ENCODE measurements around the gene INHBE. TPM values are rescaled to one million over a fixed set of nuclear protein-coding genes. Genes with fewer than 3 reads are reported as not detected.

The INHBE gene
- polyA plus RNA-seq, 3 donors, result not detected

Small RNAs within 50 kb of the gene (small RNA-seq; reads per million reads assigned to genes)
- gene RNU6-879P (ENCODE audit: insufficient read length, low read depth), result not detected

Other genes starting within 250 kb of the INHBE start
- gene NXPH4, start 238.5 kb upstream of the INHBE start, polyA plus RNA-seq, result not detected
- 10 to 100 TPM; 36.8 to 52.0 (median 39.8) TPM for gene SHMT2, start 225.6 kb upstream of the INHBE start, polyA plus RNA-seq
- gene STAC3, start 204.1 kb upstream of the INHBE start, polyA plus RNA-seq, result 10 to 100 TPM in 1 of 3 donors, 1 to 10 TPM in 2; 7.0 to 32.1 (median 9.1) TPM
- 10 to 100 TPM in 1 of 3 donors, 1 to 10 TPM in 2; 4.2 to 69.4 (median 7.3) TPM for gene R3HDM2, start 24.3 kb upstream of the INHBE start, polyA plus RNA-seq
- not detected for gene INHBC, start 20.5 kb upstream of the INHBE start, polyA plus RNA-seq
- under 1 TPM in 1 of 3 donors, not detected in 2; 0.05 TPM for gene GLI1, start 4.5 kb downstream of the INHBE start, polyA plus RNA-seq
- 100 to 1,000 TPM; 211 to 581 (median 213) TPM for gene ARHGAP9, start 24.6 kb downstream of the INHBE start, polyA plus RNA-seq
- gene MARS1, start 32.8 kb downstream of the INHBE start, polyA plus RNA-seq, result 100 to 1,000 TPM in 1 of 3 donors, 10 to 100 TPM in 2; 63.5 to 164 (median 79.8) TPM
- 100 to 1,000 TPM in 1 of 3 donors, 1 to 10 TPM in 2; 9.3 to 163 (median 9.4) TPM for gene DDIT3, start 65.2 kb downstream of the INHBE start, polyA plus RNA-seq
- 10 to 100 TPM in 1 of 3 donors, 1 to 10 TPM in 2; 2.4 to 47.7 (median 2.6) TPM for gene MBD6, start 67.5 kb downstream of the INHBE start, polyA plus RNA-seq
- 10 to 100 TPM; 72.8 to 94.5 (median 82.2) TPM for gene DCTN2, start 91.9 kb downstream of the INHBE start, polyA plus RNA-seq
- under 1 TPM in 1 of 3 donors, not detected in 2; 0.01 TPM for gene KIF5A, start 94.7 kb downstream of the INHBE start, polyA plus RNA-seq
- gene PIP4K2C, start 135.9 kb downstream of the INHBE start, polyA plus RNA-seq, result 10 to 100 TPM; 12.3 to 18.6 (median 16.9) TPM
- 1 to 10 TPM in 1 of 3 donors, under 1 TPM in 1, not detected in 1; 0.08 to 1.3 TPM for gene DTX3, start 149.5 kb downstream of the INHBE start, polyA plus RNA-seq
- not detected for gene ARHGEF25, start 156.1 kb downstream of the INHBE start, polyA plus RNA-seq
- not detected for gene B4GALNT1, start 177.9 kb downstream of the INHBE start, polyA plus RNA-seq
- gene OS9, start 238.8 kb downstream of the INHBE start, polyA plus RNA-seq, result 100 to 1,000 TPM in 2 of 3 donors, 10 to 100 TPM in 1; 90.9 to 484 (median 128) TPM